HG03432 (cell line): ENCODE data around the gene SLC5A1.

Experiments
- ATAC-seq: cut with Tn5 transposase; IDR thresholded peaks from one replicate; pipeline ENCODE4 v1.9.1; 2021; ENCODE audit warnings: mild to moderate bottlenecking, moderate library complexity; ENCODE audit not compliant: unreplicated experiment

SLC5A1 gene

DNA sequence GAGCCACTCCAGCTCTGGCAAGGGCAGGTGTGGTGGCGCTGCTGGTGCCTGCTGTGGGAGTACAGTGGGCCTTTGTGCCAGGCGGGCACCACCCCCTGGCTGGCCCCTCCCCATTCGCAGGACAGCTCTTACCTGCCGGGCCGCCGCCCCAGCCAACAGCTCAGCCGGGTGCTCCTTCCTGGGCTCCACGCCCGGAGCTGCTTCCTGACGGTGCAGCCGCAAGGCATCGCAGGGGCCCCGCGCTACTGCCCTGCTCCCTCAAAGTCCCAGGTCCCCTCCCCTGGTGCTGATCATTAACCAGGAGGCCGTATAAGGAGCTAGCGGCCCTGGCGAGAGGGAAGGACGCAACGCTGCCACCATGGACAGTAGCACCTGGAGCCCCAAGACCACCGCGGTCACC is at the start of gene SLC5A1:
Gene SLC5A1, plus strand, starts transcription at position 338 of the 400 bp plus-strand sequence. Its CDS starts 21 bp downstream, at position 359.
- no peak for ATAC-seq

DNA sequence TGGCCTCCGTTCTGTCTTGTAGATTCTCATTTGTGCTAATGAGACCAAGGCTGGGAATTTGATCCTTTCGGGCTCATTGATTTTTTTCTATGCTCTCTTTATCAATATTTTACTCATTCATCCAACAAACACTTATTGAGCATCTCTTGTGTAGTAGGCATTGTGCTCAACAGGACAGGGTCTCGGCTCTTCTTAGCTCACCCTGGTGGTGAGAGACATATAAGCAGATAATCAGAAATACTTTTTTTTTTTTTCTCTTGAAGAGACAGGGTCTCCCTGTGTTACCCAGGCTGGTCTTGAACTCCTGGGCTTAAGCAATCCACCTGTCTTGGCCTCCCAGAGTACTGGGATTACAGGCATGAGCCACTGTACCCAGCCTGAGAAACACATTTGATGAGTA is 48.0 kb upstream of the SLC5A1 start:
- no peak for ATAC-seq

DNA sequence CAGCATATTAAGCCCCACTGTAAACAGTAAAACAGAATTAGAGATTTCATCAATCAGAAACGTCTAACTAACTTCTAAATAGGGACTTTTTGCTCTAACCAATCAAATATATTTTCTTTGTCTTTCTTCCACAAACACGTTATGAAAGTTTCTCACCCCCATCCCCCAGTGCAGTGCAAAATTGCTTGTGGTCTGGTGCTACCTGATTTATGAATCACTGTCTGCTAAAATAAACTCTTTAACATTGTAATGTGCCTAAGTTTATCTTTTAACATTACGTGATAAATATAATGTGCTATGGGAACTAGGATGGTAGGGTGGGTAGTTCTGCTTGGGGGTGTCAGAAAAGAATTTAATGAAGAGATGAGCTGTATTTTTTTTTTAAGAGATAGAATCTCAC is 47.3 kb upstream of the SLC5A1 start:
- no peak for ATAC-seq

DNA sequence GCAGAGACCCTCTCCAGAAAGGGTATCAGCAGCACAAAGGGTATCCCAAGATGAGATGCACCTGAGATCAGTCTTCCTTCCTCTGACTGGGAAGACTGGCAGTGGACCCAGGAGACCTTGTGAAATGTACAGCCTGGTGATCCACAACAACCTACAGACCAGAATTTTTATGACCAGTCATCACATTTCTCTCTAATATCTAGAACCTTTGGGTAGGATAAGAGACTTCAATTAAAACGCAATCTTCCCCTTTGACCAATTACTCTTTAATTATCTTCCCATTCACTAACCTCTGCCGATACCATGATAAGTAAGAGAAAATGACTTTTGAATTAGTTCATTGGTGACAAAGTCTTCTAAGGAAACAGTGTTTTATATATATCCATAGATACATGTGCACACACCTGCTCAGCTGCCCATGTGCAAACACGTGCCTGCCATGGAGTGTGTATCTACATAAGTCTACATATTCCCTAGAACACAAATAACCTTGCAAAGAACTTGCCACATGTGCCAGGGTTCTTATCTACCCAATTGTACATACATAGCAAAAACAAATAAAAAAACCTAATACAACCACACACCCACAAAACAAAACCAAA is 44.2 kb upstream of the SLC5A1 start:
- no peak for ATAC-seq

DNA sequence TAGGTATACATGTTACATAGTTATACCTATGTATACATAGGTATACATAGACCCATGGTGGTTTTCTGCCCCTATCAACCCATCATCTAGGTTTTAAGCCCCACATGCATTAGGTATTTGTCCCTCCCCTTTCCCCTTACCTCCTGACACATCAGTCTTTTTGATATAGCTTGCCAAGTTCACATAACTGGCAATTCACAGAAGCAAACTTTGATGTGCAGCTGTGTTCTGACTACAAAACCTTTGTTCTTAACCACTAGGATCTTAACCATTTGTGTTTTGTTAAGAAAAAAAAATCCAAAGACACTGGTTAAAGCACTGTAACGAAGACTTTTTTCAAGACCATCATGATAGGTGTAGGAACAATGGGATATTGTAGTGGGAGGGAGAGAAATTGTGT is 42.9 kb upstream of the SLC5A1 start:
- no peak for ATAC-seq

DNA sequence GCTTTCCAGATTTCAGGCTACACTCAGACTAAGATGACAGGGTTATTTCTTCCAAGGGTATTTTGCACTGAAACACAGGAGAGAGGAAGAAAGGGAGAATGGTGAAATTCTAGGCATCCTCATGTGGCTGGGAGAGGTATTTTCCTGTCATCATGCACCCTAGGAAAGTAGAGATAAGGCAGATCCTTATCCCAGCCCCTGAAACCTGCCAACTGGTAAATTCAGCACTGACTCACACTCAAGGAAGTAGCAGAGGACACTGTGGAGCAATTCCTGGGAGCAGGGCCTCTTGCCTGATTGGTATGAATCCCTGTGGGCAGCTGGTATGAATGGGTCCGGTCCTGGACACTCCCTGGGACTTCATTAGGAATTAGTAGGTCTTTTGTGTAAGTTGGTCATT is 37.6 kb upstream of the SLC5A1 start:
- no peak for ATAC-seq

DNA sequence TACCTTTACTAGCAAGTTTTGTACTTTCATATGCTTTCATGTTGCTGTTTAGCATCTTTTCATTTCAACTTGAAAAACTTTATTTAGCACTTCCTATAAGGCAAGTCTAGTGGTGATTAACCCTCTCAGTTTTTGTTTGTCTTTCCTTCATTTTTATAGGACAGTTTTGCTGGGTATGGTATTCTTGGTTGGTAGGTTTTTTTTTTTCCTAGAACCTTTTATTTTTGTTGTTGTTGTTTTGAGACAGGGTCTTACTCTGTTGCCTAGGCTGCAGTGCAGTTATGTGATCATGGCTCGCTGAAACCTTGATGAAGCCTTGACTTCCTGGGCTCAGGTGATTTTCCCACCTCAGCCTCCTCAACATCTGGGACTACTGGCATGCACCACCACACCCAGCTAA is 29.9 kb upstream of the SLC5A1 start:
- no peak for ATAC-seq

DNA sequence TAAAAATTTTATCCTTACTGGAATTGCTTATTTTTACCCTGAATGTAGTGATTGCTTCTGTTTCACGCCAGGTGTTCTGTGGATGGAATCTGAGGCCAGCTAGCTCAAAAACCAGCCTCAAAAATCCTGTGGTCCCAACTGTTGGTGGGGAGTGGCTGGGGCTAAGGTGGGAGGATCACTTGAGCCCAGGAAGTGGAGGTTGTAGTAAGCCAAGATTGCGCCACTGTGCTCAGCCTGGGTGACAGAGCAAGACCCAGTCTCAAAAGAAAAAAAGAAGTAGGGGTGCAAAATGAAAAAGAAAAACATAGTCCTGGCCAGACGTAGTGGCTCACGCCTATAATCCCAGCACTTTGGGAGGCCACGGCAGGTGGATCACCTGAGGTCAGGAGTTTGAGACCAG is 27.0 kb upstream of the SLC5A1 start:
- no peak for ATAC-seq

DNA sequence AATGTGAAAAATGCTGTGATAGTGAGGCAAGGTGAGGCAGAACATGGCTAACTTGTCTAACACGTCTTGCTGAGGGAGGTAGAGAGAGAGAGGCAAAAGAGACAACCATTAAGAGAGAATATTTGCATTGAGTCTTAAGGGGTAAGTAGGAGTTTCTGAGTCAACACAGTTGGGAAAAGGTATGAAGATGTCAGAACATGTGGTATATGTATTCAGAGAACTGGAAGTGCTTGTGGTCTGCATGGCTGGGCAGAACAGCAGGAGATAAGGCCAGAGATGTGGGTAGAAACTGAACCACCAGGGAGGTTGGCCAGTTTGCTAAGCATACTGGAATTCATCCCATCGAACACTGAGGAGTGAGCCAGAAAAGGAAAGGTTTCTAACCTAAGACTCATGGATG is 25.0 kb upstream of the SLC5A1 start:
- ATAC-seq = no peak

DNA sequence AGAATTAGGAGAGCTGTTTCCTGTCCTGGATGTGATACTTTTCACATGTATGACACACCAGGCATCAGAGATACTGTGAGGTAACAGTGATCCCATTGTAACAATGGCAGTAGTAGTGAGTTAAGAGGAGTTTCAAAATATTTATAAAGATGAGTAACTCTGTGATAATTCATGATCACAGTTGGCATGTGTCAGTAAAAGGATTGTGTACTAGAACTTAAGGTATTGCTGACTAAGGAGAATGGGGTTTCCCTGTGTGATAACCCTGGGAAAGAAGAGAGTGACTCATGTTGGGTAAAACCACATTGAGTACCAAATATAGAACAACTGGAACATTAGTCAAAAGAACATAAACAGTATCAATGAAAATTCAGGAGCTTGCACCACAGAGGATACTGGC is 22.9 kb upstream of the SLC5A1 start:
- no peak for ATAC-seq

DNA sequence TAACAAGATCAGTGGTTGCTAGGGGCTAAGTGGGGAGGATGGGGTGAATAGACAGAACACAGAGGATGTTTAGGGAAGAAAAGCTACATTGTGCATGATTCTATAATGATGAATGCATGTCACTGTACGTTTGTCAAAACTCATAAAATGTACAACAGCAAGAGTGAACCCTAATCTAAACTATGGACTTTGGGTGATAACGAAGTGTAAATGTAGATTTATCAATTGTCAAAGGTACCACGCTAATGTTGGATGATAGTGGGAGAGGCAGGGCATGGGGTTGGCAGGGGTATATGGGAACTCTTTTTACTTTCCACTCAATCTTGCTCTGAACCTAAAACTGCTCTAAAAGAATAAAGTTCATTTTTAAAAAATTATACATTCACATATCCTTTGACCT is 21.3 kb upstream of the SLC5A1 start:
- no peak for ATAC-seq

DNA sequence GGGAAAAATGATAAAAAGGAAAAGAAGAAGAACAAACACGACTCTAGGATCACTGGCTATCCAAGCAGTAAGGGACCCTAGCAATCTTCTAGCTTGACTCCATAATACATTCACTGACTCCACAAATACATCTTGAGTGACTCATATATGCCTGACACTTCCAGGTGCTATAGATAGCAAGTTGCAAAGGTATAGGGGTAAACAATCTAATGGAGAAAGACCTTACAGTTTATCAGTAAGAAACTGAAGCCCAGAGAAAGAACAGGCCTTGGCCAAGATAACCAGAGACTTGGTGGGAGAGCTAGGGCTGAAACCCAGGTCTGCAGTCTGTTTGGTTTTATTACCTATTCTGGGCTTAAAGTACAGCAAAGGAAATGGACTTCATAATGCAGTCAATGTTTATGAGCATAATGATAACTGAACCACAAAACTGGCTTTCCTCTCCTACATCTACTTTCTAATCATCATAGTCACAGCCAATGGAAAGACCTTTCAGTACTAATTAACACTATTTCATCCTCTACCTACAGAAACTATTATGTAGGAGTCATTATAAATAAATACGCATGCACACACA is 19.7 kb upstream of the SLC5A1 start:
- ATAC-seq = no peak

DNA sequence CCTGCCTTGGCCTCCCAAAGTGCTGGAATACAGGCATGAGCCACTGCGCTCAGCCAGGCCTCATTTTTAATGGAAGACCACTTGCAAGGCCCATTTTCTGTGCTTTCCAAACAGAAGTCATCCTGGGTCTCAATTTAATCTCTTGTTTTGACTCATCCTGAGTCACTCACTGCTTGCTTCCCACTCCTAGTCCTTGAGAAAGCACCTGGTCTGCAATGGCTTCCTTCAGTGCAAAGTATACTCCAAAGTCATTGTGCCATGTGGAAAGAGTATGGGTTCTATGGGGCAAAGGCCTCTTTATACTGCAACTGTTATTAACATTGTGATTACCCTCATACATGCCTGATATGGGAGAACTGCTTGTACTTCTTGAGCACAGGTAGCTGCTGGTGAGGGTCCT is 18.3 kb upstream of the SLC5A1 start:
- ATAC-seq = no peak

DNA sequence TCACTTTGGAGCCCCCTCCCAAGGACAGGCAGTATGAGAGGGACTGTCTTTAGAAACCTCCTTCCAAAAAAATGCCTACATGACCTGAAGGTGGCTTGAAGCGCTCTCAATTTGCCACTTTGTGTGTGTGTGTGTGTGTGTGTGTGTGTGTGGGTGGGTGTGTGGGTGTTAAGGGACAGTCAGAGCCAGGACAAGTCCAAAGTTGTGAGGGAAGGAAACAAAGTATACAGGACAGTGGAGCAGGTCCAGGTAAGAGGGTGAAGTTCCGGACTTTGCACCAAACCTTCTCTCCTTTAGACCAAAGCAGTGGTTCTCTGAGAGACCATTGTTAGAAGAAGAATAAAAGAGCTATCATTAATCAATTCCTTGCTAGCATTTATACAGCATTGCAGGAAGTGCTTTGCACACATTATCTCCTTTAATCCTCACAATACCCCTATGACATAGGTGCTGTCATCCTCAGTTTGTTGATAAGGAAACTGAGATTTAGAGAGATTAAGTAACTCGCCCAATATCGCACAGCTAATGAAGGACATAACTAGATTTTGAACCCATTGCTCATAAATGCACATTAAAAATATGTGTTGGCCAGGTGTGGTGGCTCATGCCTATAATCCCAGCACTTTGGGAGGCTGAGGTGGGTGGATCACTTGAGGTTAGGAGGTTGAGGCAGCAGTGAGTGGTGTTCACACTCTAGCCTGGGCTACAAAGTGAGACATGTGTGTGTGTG is 12.4 kb upstream of the SLC5A1 start:
- ATAC-seq = no peak

DNA sequence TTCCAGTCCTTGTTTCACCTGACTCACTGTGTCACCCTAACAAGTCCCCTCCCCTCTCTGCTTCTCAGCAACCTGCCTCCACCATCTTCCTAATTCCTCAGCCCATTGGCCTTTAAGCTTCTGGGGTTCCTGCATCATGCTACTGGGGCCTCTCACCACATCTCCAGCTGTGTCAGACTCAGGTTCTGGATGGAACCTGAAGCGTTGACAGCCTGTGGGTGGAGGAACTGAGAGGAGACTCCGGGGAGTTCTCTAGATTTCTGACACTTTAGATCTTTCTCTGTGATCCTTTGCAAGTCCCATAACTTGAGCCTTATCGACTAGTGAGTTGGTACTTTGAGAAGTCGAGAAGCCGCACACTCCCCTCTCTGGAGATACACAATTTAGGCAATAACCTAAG is 11.6 kb upstream of the SLC5A1 start:
- no peak for ATAC-seq

DNA sequence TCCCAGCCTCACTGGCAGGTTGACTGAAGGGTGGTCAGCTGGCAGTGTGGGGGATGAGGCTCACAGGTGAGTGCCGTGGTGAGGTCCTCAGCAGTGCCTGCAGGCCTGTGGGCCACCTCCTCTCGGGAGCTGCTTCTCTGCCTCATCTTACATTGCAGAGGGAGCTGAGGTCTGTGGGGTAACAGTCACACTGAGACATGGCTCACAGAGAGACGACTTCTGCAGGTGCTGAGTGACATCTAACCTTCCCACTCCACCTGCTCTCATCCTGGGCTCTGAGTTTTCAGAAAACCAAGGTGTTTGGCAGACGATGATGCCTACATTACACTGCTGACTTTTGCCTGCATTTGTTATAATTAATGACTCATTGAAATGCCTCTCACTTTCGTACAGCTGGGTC is 8.8 kb upstream of the SLC5A1 start:
- no peak for ATAC-seq

DNA sequence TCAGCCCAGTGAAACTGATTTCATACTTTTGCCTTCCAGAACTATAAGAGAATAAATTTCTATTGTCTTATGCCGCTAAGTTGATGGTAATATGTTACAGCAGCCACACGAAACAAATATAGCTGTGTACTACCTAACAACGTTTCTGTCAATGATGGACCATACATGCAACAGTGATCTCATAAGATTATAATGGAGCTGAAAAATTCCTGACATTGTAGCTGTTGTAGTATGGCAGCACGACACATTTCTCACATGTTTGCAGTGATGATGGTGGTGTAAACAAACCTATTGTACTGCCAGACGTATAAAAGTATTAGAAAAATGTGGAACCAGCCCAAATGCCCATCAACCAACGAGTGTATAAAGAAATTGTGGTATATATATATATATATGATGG is 5.8 kb upstream of the SLC5A1 start:
- ATAC-seq = no peak

DNA sequence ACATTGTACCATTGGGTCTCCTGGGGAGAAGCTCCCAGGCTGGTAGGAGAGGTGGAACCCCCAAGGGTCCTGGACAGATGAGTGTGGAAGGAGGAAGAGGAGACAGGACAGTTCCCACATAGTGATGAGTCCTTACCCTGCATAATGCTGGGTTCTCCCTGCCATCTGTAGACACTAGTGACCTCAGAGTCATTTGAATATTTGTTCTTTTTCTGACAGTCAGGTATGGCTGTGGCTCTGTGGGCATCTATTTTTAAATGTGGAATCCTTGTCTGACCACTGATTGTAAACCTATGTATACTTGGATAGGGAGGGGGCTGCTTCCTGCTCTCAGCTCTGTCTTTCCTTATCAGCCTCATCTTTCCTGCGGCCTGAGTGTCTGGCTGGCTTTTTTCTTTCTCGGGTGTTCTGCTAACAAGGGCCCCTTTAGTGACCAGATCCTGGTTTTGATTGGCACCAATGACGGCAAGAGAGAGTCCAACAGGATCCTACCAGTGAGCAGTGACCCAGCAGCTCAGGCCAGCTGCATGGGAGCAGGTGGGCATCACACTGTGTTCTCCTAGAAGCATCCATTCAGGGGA is 2.6 kb upstream of the SLC5A1 start:
- no peak for ATAC-seq

DNA sequence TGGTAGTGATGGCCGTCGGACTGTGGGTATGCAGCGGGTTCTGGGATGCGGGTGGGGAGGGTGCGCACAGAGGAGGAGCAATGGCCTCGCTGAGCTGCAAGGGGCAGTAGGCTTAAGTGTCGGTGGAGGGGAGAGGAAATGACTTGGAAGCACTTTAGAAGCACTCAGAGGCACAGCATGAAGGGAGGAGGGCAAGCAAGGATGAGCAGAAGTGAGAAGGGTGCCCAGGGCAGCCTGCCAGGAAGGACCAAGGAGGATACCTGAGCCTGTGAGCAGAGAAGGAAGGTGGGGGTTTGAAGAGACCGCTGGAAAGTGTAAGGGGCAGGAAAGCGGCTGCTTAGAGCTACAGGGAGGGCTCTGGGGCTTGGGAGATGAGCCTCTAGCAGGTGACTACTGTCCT is 330 bp downstream of the SLC5A1 start:
- ATAC-seq = no peak

DNA sequence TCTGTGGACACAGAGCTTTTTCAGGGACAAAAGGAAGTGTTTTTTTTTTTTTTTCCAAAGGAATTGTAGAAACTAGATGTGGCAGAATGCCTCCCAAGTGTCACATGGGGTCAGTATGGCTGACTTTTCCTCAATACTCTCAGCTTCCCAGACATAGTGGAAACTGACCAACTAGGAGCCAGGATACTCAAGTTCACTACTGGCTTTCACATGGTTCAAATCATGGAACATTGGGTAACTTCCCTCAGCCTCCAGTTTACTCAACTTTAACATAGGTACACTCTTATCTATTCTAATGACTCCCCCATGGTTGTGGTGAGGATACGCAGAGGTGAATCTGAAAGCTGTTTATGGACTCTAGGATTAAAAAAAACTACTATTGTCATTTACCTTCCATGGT is 1.4 kb downstream of the SLC5A1 start:
- ATAC-seq = no peak

DNA sequence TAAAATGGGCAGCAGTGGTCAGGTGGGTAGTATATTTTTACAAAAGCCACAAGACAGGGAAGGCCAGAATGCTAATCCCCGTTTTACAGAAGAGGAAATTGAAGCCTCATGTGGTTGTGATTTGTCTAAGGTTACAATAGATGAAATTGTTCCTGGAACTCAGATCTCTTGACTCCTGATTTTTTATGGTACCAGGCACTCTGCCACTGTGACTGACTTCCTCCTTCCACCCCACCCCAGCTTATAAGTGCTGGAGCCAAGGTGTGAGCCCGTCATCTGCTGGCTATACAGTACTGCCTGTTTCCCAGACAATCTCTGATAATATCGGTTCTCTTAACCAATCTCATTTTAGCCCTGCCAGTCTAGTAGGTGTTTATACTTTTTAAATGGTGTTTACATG is 1.9 kb downstream of the SLC5A1 start:
- no peak for ATAC-seq

DNA sequence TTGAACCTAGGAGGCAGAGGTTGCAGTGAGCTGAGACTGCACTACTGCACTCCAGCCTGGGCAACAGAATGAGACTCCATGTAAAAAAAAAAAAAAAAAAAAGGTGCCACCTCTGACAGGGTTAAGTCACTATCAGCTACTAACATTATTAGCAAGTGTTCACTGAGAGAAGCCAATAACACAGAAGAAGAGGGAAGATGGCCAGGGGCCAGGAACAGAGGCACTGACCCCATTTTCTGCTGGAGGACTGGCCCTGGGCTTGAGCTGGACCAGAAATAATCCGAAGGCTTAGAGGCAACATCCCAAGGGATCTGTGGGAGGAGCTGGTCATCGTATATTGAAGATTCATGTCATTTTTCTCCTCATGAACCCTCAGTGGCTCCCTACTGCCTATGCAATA is 5.0 kb downstream of the SLC5A1 start:
- no peak for ATAC-seq
